Measurements from ENCODE around the gene THUMPD2.

THUMPD2 gene

GRCh38 chr2:39778233-39778632 is 825 bp downstream of the THUMPD2 start:
- Mint-ChIP-seq H3K4me3 (peak overlapping the region; percentile 92 to 95 (median 94)), H3K27me3 (ENCODE audit: low read depth) (no peaks in the 10 kb centered on the region), H3K36me3 (ENCODE audit: low read depth) (peaks cover 21% of the 10 kb centered on the region), H3K4me1 (peaks cover 47% of the 10 kb centered on the region), H3K9me3 (peaks cover 3% of the 10 kb centered on the region), H3K27ac (peak overlapping the region; percentile 92 to 96 (median 92))
- TF ChIP-seq, protein P1, sequence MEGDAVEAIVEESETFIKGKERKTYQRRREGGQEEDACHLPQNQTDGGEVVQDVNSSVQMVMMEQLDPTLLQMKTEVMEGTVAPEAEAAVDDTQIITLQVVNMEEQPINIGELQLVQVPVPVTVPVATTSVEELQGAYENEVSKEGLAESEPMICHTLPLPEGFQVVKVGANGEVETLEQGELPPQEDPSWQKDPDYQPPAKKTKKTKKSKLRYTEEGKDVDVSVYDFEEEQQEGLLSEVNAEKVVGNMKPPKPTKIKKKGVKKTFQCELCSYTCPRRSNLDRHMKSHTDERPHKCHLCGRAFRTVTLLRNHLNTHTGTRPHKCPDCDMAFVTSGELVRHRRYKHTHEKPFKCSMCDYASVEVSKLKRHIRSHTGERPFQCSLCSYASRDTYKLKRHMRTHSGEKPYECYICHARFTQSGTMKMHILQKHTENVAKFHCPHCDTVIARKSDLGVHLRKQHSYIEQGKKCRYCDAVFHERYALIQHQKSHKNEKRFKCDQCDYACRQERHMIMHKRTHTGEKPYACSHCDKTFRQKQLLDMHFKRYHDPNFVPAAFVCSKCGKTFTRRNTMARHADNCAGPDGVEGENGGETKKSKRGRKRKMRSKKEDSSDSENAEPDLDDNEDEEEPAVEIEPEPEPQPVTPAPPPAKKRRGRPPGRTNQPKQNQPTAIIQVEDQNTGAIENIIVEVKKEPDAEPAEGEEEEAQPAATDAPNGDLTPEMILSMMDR (IDR thresholded peaks at IDR 0.05; ENCODE audit: unreplicated experiment in 3 of 3) = no peak

DNA sequence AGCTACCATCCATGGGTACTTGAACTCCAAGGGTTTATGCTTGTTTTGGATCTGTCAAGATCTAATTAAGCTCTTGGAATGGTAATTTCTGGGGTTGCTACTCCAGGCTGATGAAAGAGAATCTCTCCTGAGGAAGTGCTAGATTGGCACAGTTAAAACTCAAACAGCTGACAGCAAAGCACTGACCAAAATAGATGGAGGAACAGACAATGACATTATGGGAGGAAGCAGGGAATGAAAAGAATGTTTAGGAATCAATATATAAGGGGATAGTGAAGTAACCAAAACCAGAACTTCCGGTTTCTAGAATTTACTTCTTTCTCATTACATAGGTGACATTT is 6.3 kb downstream of the THUMPD2 start:
- Mint-ChIP-seq H3K27me3 (ENCODE audit: low read depth) (no peaks in the 10 kb centered on the region), H3K36me3 (ENCODE audit: low read depth) (peaks cover 43% of the 10 kb centered on the region), H3K4me3 (no peak overlapping the region), H3K4me1 (peaks cover 27% of the 10 kb centered on the region), H3K9me3 (peaks cover 3% of the 10 kb centered on the region), H3K27ac (peak overlapping the region in 2 of 3 experiments; percentile 3 to 11)
- TF ChIP-seq, protein P1 (IDR thresholded peaks at IDR 0.05; ENCODE audit: unreplicated experiment in 3 of 3) = no peak

DNA sequence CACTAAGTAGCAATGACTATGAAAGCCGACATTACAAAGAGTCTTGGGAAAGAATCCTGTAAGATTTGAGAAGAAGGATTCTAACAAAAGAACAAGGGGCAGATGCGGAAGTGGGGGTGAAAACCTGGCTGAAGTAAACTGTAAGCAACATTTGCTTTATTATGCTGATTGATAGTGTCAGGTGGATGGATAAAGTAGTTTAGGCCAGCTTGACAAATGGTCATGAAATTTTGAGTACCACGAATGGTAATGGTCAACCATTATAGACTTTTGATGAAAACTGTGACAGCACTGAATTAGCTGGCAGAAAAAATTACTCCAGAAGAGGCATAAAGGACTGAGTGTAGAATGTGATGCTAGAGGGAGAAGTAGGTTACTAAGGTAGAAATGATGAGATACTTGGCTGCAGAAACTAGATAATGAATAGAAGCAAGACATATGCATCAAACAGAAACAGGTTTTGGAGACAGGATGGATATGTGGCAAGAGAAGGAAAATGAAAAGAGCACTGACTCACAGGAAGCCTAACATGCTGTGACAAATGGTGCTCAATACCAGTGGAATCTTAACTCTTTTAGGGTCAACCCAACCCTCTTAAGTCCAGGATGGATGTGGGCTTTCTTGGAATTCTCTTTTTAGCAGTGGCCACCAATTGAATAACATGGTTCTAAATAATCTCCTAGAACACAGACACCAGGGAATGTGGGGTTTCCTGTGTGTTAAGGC is 6.8 kb downstream of the THUMPD2 start:
- H3K4me1 Mint-ChIP-seq = peaks cover 22% of the 10 kb centered on the region
- TF ChIP-seq, protein P1 (IDR thresholded peaks at IDR 0.05; ENCODE audit: unreplicated experiment in 3 of 3) = no peak
- peaks cover 38% of the 10 kb centered on the region for H3K36me3 Mint-ChIP-seq (ENCODE audit: low read depth)
- peak overlapping the region in 1 of 3 experiments; percentile 1 for H3K4me3 Mint-ChIP-seq
- H3K9me3 Mint-ChIP-seq = peaks cover 3% of the 10 kb centered on the region
- no peaks in the 10 kb centered on the region for H3K27me3 Mint-ChIP-seq (ENCODE audit: low read depth)
- H3K27ac Mint-ChIP-seq = peak overlapping the region; percentile 3 to 57 (median 46)

DNA sequence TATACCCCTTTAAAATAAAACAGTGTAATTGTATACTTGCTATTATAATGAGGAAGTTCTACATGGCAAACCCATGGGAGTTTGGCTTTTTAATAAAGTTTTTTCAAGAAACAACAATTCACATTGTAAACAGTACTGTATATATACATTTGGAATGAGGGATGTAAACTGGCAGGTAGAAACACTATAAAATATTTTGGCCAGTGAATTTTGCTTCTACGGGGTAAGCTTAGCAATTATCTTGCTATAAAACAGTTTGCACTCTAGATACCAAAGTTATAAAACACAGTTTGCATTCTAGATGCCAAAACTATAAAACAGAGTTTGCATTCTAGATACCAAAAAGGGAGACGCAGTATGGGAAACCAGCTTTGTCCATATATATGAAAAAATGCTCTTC is 16.6 kb downstream of the THUMPD2 start:
- no peaks in the 10 kb centered on the region for H3K4me1 Mint-ChIP-seq
- peaks cover 59% of the 10 kb centered on the region for H3K36me3 Mint-ChIP-seq (ENCODE audit: low read depth)
- no peaks in the 10 kb centered on the region for H3K9me3 Mint-ChIP-seq
- TF ChIP-seq, protein P1 (IDR thresholded peaks at IDR 0.05; ENCODE audit: unreplicated experiment in 3 of 3) = no peak
- H3K27ac Mint-ChIP-seq = no peak overlapping the region
- H3K27me3 Mint-ChIP-seq (ENCODE audit: low read depth) = no peaks in the 10 kb centered on the region
- H3K4me3 Mint-ChIP-seq = no peak overlapping the region

- TF ChIP-seq, protein P1 (IDR thresholded peaks at IDR 0.05; ENCODE audit: unreplicated experiment in 3 of 3) = no peak
- Mint-ChIP-seq H3K4me3 (no peak overlapping the region), H3K27me3 (ENCODE audit: low read depth) (no peaks in the 10 kb centered on the region), H3K27ac (no peak overlapping the region), H3K4me1 (no peaks in the 10 kb centered on the region), H3K36me3 (ENCODE audit: low read depth) (peaks cover 66% of the 10 kb centered on the region), H3K9me3 (no peaks in the 10 kb centered on the region)
Observed at GRCh38 chr2:39757156-39757555, 21.9 kb downstream of the THUMPD2 start.

DNA sequence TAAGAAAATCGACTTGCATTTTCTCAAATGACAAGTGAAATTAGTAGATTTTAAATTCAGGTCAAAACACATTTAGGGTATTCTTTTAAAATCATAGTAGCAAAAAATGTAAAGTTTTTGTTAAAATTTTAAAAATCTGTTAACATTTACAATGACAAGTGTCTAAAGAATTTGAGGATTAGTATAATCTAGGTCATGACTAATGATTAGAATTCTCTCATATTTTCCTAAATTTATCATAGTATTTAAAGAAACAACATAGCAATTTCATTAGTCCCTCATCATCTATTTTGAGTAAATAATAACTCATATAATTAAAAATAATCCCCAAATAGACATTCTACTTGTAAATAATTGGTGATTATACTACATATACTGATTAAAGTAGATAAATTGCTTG is 23.6 kb downstream of the THUMPD2 start:
- Mint-ChIP-seq H3K9me3 (no peaks in the 10 kb centered on the region), H3K4me1 (no peaks in the 10 kb centered on the region), H3K27me3 (ENCODE audit: low read depth) (no peaks in the 10 kb centered on the region), H3K4me3 (no peak overlapping the region), H3K27ac (no peak overlapping the region), H3K36me3 (ENCODE audit: low read depth) (peaks cover 63% of the 10 kb centered on the region)
- TF ChIP-seq, protein P1 (IDR thresholded peaks at IDR 0.05; ENCODE audit: unreplicated experiment in 3 of 3) = no peak

All from nephron (organoid).